IMR-90 (cell line): ENCODE measurements around the gene DMD. TPM values are rescaled to one million over a fixed set of nuclear protein-coding genes. Genes with fewer than 3 reads are reported as not detected.

Experiments used
- ATAC-seq: fragments of 200-7000 bp; cut with Tn5 transposase; 2 replicates; pipeline ENCODE4 v1.9.1; 2020; ENCODE audit warnings: low read depth, mild to moderate bottlenecking, moderate library complexity
- BruUV-seq: library from RNA; stranded (reverse); fragments of 400-500 nt; replicated peaks from 2 replicates; lab custom pipeline; 2021; lab: Mats Ljungman, UMichigan
- CTCF ChIA-PET: fragments of 300-600 bp; formaldehyde crosslinking; extraction: SDS; loops from one replicate; lab custom pipeline; 2021; ENCODE audit warnings: antibody characterized with exemption; lab: Yijun Ruan, JAX
- POLR2A ChIA-PET: fragments of 300-600 bp; sonication (Branson Sonifier 250); formaldehyde crosslinking; loops from one replicate; lab custom pipeline; 2022; ENCODE audit warnings: antibody characterized with exemption; ENCODE audit not compliant: unreplicated experiment; lab: Charles Lee
- DNase-seq: peaks from one replicate; pipeline ENCODE4 v3.0.0; 2013
- H2AFZ ChIP-seq: replicated peaks from 2 replicates; pipeline ENCODE3; 2013; ENCODE audit warnings: low read length, mild to moderate bottlenecking; ENCODE audit not compliant: poor library complexity
- H2AK5ac ChIP-seq: 2 replicates; pipeline ENCODE4 v1.6.1; 2013; ENCODE audit warnings: low read depth, low read length, inconsistent platforms
- H2AK9ac ChIP-seq: replicated peaks from 2 replicates; pipeline ENCODE3; 2013; ENCODE audit warnings: mild to moderate bottlenecking, low read depth, low read length, moderate library complexity; ENCODE audit not compliant: poor library complexity
- H2BK120ac ChIP-seq: 2 replicates; pipeline ENCODE4 v1.6.1; 2013; ENCODE audit warnings: low read depth, low read length, inconsistent platforms
- H2BK15ac ChIP-seq: 3 replicates; pipeline ENCODE4 v1.6.1; 2013; ENCODE audit warnings: low read depth, low read length, inconsistent platforms
- H2BK20ac ChIP-seq: 2 replicates; pipeline ENCODE4 v1.6.1; 2013; ENCODE audit warnings: low read depth, mild to moderate bottlenecking, inconsistent platforms, low read length, moderate library complexity
- H2BK5ac ChIP-seq: 2 replicates; pipeline ENCODE4 v1.6.1; 2013; ENCODE audit warnings: mild to moderate bottlenecking, low read depth, low read length, inconsistent platforms; ENCODE audit not compliant: poor library complexity, severe bottlenecking
- H3K14ac ChIP-seq: replicated peaks from 2 replicates; pipeline ENCODE4 v1.6.1; 2013; ENCODE audit warnings: low read depth, low read length, inconsistent platforms
- H3K18ac ChIP-seq: 2 replicates; pipeline ENCODE4 v1.6.1; 2013; ENCODE audit warnings: low read depth, low read length, control low read depth
- H3K23ac ChIP-seq: 2 replicates; pipeline ENCODE4 v1.6.1; 2013; ENCODE audit warnings: low read depth, low read length, inconsistent platforms
- H3K27ac ChIP-seq: 2 replicates; pipeline ENCODE4 v1.5.1; 2013; ENCODE audit warnings: mild to moderate bottlenecking, control low read depth, low read length; ENCODE audit not compliant: insufficient read depth
- H3K27me3 ChIP-seq: 2 replicates; pipeline ENCODE4 v1.6.1; 2013; ENCODE audit warnings: low read length; ENCODE audit not compliant: control insufficient read depth, insufficient read depth
- H3K36me3 ChIP-seq: 2 replicates; pipeline ENCODE4 v1.6.1; 2013; ENCODE audit warnings: low read length, mixed read lengths; ENCODE audit not compliant: control insufficient read depth, insufficient read depth
- H3K4ac ChIP-seq: 2 replicates; pipeline ENCODE4 v1.6.1; 2013; ENCODE audit warnings: low read depth, low read length, inconsistent platforms
- H3K4me1 ChIP-seq: 2 replicates; pipeline ENCODE4 v1.6.1; 2013; ENCODE audit warnings: low read length, mixed read lengths; ENCODE audit not compliant: control insufficient read depth, insufficient read depth
- H3K4me2 ChIP-seq: 2 replicates; pipeline ENCODE4 v1.6.1; 2013; ENCODE audit warnings: low read depth, mild to moderate bottlenecking, control low read depth, low read length, moderate library complexity
- H3K4me3 ChIP-seq: 2 replicates; pipeline ENCODE4 v1.5.1; 2013; ENCODE audit warnings: low read depth, mild to moderate bottlenecking, control low read depth, low read length, moderate library complexity; ENCODE audit not compliant: insufficient read depth
- H3K56ac ChIP-seq: 2 replicates; pipeline ENCODE4 v1.6.1; 2013; ENCODE audit warnings: low read length, inconsistent platforms; ENCODE audit not compliant: insufficient read depth; ENCODE audit errors: extremely low read depth
- H3K79me1 ChIP-seq, 2 experiments: 2 replicates each; pipeline ENCODE4 v1.6.1; 2013; ENCODE audit warnings: low read length in 2 of 2, inconsistent platforms in 1 of 2, low read depth in 1 of 2
- H3K9ac ChIP-seq: 2 replicates; pipeline ENCODE4 v1.6.1; 2013; ENCODE audit warnings: low read depth, low read length, control low read depth
- H3K9me1 ChIP-seq: 2 replicates; pipeline ENCODE4 v1.6.1; 2013; ENCODE audit warnings: low read length, inconsistent platforms; ENCODE audit not compliant: insufficient read depth
- H3K9me3 ChIP-seq: 2 replicates; pipeline ENCODE4 v1.6.1; 2013; ENCODE audit warnings: low read length; ENCODE audit not compliant: control insufficient read depth, insufficient read depth
- H4K20me1 ChIP-seq: 2 replicates; pipeline ENCODE4 v1.6.1; 2013; ENCODE audit warnings: low read length, inconsistent platforms; ENCODE audit not compliant: insufficient read depth
- H4K5ac ChIP-seq: 2 replicates; pipeline ENCODE4 v1.6.1; 2013; ENCODE audit warnings: mild to moderate bottlenecking, low read depth, low read length, control low read depth
- H4K8ac ChIP-seq, 2 experiments: 2 replicates each; pipeline ENCODE4 v1.6.1; 2013; ENCODE audit warnings: low read depth in 2 of 2, low read length in 2 of 2, control low read depth in 1 of 2, inconsistent platforms in 1 of 2
- H4K91ac ChIP-seq: 2 replicates; pipeline ENCODE4 v1.6.1; 2013; ENCODE audit warnings: low read depth, low read length, inconsistent platforms; ENCODE audit not compliant: insufficient read depth
- BHLHE40 ChIP-seq: fragments of 150-350 bp; IDR thresholded peaks from 2 replicates; pipeline ENCODE4 v1.6.1; 2016; ENCODE audit warnings: mild to moderate bottlenecking, low read depth, low read length
- CEBPB ChIP-seq: IDR thresholded peaks from 2 replicates; pipeline ENCODE4 v1.6.1; 2012; ENCODE audit warnings: low read depth, low read length, improper control_type of control experiment
- CHD1 ChIP-seq: IDR thresholded peaks from 2 replicates; pipeline ENCODE4 v1.6.1; 2012; ENCODE audit warnings: low read depth, low read length, improper control_type of control experiment
- FOS ChIP-seq: fragments of 150-350 bp; IDR thresholded peaks from 2 replicates; pipeline ENCODE4 v1.6.1; 2016; ENCODE audit warnings: low read depth, low read length
- MAFK ChIP-seq: IDR thresholded peaks from 2 replicates; pipeline ENCODE4 v1.6.1; 2012; ENCODE audit warnings: low read depth, low read length, improper control_type of control experiment
- MAZ ChIP-seq: IDR thresholded peaks from 2 replicates; pipeline ENCODE4 v1.6.1; 2012; ENCODE audit warnings: low read depth, mild to moderate bottlenecking, low read length, improper control_type of control experiment, moderate library complexity, borderline replicate concordance
- MXI1 ChIP-seq: IDR thresholded peaks from 2 replicates; pipeline ENCODE4 v1.6.1; 2012; ENCODE audit warnings: low read depth, mild to moderate bottlenecking, low read length, moderate library complexity, borderline replicate concordance
- NFE2L2 ChIP-seq: fragments of 150-350 bp; IDR thresholded peaks from 2 replicates; pipeline ENCODE4 v1.6.1; 2016; ENCODE audit warnings: low read depth, mild to moderate bottlenecking, low read length
- POLR2A ChIP-seq: IDR thresholded peaks from 2 replicates; pipeline ENCODE4 v1.6.1; 2012; ENCODE audit warnings: mild to moderate bottlenecking, low read depth, low read length
- RAD21 ChIP-seq: IDR thresholded peaks from 2 replicates; pipeline ENCODE4 v1.6.1; 2012; ENCODE audit warnings: low read length, improper control_type of control experiment
- RCOR1 ChIP-seq: IDR thresholded peaks from 2 replicates; pipeline ENCODE4 v1.6.1; 2012; ENCODE audit warnings: mild to moderate bottlenecking, low read length, improper control_type of control experiment; ENCODE audit not compliant: insufficient replicate concordance
- RFX5 ChIP-seq: IDR thresholded peaks from 2 replicates; pipeline ENCODE4 v1.8.0; 2012; ENCODE audit warnings: low read depth, mild to moderate bottlenecking, low read length, moderate library complexity
- SMC3 ChIP-seq: fragments of 150-350 bp; IDR thresholded peaks from 2 replicates; pipeline ENCODE4 v1.6.1; 2016; ENCODE audit warnings: low read depth, mild to moderate bottlenecking, antibody characterized with exemption, low read length, moderate library complexity
- WGBS, 2 experiments: methylation state at CpG; one replicate each; pipeline versions ENCODE4 v1.1.5 to v1.1.7; 2013; ENCODE audit warnings: missing lambda C conversion rate in 2 of 2; ENCODE audit not compliant: insufficient read length in 1 of 2; ENCODE audit errors: extremely low coverage in 2 of 2; 5-methylcytosine and 5-hydroxymethylcytosine counted together
- dilution Hi-C: fragments of 300-500 bp; cut with HindIII; formaldehyde crosslinking; loops from one replicate; pipeline ENCODE4 v1.14.3; 2018; ENCODE audit warnings: low sequenced_read_pairs; ENCODE audit not compliant: unreplicated experiment
- in situ Hi-C: fragments of 300-500 bp; cut with MboI; formaldehyde crosslinking; loops from 3 replicates; pipeline ENCODE4 v1.14.3; 2019; ENCODE audit warnings: low sequenced_read_pairs, inconsistent platforms, mixed read lengths
- intact Hi-C: fragments of 100-400 bp; cut with micrococcal nuclease; formaldehyde crosslinking; loops from 2 replicates; pipeline ENCODE4 v1.10.0; 2022
- polyA plus RNA-seq, 3 experiments: library from polyadenylated mRNA; depleted of rRNA; stranded (reverse); fragments of >200 nt; gene quantifications; 2 replicates each; pipeline ENCODE4 v1.2.3, GENCODE V29; 2012; ENCODE audit warnings: low replicate concordance in 1 of 3
- total RNA-seq: library from RNA; depleted of rRNA; stranded (reverse); fragments of >200 nt; gene quantifications from 2 replicates; pipeline ENCODE4 v1.2.3, GENCODE V29; 2012
- TF ChIP-seq, protein P1 (sequence below): fragments of 150-350 bp; IDR thresholded peaks from 2 replicates; pipeline ENCODE4 v1.6.1; 2017; ENCODE audit warnings: mild to moderate bottlenecking, antibody characterized with exemption, low read length, low read depth
- TF ChIP-seq, protein P2 (sequence below): fragments of 150-350 bp; IDR thresholded peaks from 2 replicates; pipeline ENCODE4 v1.6.1; 2016; ENCODE audit warnings: low read depth, mild to moderate bottlenecking, low read length, moderate library complexity, borderline replicate concordance
- TF ChIP-seq, protein P3 (sequence below): conservative IDR thresholded peaks from 2 replicates; pipeline ENCODE4 v1.5.1; 2012; ENCODE audit warnings: mild to moderate bottlenecking, low read depth, low read length, improper control_type of control experiment

The DMD gene
- total and polyA plus RNA-seq, 2 of the 4 experiments (the other 2 are of a cell fraction): 6.6 to 11.8 TPM

DNA sequence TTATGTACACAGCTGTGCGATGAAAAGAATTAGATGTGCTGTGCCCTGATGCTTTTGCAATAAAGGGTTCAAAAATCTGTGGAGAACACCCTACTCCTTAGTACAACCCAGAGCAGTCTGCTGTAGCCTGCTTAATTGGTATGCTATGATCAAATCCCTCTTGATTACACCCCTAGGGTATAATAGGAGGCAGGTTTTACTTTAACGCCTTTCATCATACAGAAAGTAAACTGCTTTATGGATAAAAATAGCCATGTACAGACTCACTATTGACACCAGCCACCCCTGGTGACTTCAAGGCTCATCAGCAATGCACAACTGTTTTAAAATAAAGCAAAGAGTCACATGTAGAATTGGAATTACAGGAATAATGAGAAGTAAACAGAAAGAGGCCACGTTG lies 315.3 kb downstream of the DMD start:
- Histone ChIP-seq H3K4me2 (no peak overlapping the region), H3K27ac (no peak overlapping the region), H3K9me3 (0 out of 2 replicates have a peak, but pooled peaks cover 2% of the 10 kb centered on the region), H3K9me1 (no peaks in the 10 kb centered on the region), H2BK20ac (no peak overlapping the region), H4K8ac (no peak overlapping the region), H2AK5ac (no peak overlapping the region), H3K4ac (no peak overlapping the region), H4K20me1 (no peaks in the 10 kb centered on the region), H4K91ac (no peak overlapping the region), H2AFZ (no peak overlapping the region), H3K27me3 (no peaks in the 10 kb centered on the region), H3K4me1 (no peaks in the 10 kb centered on the region), H2BK120ac (no peak overlapping the region), H2AK9ac (no peak overlapping the region), H3K56ac (no peak overlapping the region), H3K79me1 (no peaks in the 10 kb centered on the region), H3K4me3 (no peak overlapping the region), H2BK5ac (no peak overlapping the region), H3K9ac (no peak overlapping the region), H4K5ac (no peak overlapping the region), H3K36me3 (no peaks in the 10 kb centered on the region), H2BK15ac (no peak overlapping the region), H3K18ac (no peak overlapping the region), H3K14ac (no peak overlapping the region), H3K23ac (no peak overlapping the region)
- WGBS, 2 experiments: 20% methylated on average over 1 of the region's 3 CpGs; no CpG with 5 or more reads in 1 of the 2 experiments
- POLR2A ChIA-PET: no interaction called here
- in situ Hi-C loops (no loop called here), intact Hi-C loops (no loop called here), dilution Hi-C loops (no loop called here)
- TF ChIP-seq, protein P1, sequence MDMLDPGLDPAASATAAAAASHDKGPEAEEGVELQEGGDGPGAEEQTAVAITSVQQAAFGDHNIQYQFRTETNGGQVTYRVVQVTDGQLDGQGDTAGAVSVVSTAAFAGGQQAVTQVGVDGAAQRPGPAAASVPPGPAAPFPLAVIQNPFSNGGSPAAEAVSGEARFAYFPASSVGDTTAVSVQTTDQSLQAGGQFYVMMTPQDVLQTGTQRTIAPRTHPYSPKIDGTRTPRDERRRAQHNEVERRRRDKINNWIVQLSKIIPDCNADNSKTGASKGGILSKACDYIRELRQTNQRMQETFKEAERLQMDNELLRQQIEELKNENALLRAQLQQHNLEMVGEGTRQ: no peak
- no peak for TF ChIP-seq NFE2L2
- TF ChIP-seq FOS: no peak
- TF ChIP-seq, protein P2, sequence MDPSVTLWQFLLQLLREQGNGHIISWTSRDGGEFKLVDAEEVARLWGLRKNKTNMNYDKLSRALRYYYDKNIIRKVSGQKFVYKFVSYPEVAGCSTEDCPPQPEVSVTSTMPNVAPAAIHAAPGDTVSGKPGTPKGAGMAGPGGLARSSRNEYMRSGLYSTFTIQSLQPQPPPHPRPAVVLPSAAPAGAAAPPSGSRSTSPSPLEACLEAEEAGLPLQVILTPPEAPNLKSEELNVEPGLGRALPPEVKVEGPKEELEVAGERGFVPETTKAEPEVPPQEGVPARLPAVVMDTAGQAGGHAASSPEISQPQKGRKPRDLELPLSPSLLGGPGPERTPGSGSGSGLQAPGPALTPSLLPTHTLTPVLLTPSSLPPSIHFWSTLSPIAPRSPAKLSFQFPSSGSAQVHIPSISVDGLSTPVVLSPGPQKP: no peak
- no peak for TF ChIP-seq CHD1
- TF ChIP-seq CEBPB: no peak
- no peak for TF ChIP-seq RAD21
- TF ChIP-seq POLR2A: no peak
- TF ChIP-seq RFX5: no peak
- TF ChIP-seq, protein P3, sequence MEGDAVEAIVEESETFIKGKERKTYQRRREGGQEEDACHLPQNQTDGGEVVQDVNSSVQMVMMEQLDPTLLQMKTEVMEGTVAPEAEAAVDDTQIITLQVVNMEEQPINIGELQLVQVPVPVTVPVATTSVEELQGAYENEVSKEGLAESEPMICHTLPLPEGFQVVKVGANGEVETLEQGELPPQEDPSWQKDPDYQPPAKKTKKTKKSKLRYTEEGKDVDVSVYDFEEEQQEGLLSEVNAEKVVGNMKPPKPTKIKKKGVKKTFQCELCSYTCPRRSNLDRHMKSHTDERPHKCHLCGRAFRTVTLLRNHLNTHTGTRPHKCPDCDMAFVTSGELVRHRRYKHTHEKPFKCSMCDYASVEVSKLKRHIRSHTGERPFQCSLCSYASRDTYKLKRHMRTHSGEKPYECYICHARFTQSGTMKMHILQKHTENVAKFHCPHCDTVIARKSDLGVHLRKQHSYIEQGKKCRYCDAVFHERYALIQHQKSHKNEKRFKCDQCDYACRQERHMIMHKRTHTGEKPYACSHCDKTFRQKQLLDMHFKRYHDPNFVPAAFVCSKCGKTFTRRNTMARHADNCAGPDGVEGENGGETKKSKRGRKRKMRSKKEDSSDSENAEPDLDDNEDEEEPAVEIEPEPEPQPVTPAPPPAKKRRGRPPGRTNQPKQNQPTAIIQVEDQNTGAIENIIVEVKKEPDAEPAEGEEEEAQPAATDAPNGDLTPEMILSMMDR: no peak
- TF ChIP-seq MAZ: no peak
- no peak for TF ChIP-seq MXI1
- TF ChIP-seq SMC3: no peak
- TF ChIP-seq BHLHE40: no peak
- no peak for TF ChIP-seq MAFK
- TF ChIP-seq RCOR1: no peak
- BruUV-seq: no TSS peak
- ATAC-seq (no peak), DNase-seq (no peak)
- CTCF ChIA-PET: no interaction called here
